SHP77 treated with DMSO at 0.1 percent for 48 hours (cell line): ENCODE data around the gene CD244.

Experiments used
- DNase-seq: peaks from one replicate; lab custom pipeline; 2025; lab: John Stamatoyannopoulos, UW

Gene CD244

GRCh38 chr1:160781186-160781766 lies 81.4 kb downstream of the CD244 start:
- DNase-seq, result no peak

GRCh38 chr1:160780398-160780755 lies 82.3 kb downstream of the CD244 start:
- DNase-seq, result no peak
